HL-60 (cell line): Measurements from ENCODE around the gene CCDC24.

Experiments
- DNase-seq, 2 experiments: peaks; one replicate each; pipeline ENCODE4 v3.0.0-alpha.2; 2010 to 2020; ENCODE audit warnings: low read depth in 1 of 2, low spot score in 1 of 2
- H3K27ac ChIP-seq: fragments of 250-450 bp; sonication (Bioruptor Pico); replicated peaks from 2 replicates; pipeline ENCODE4 v1.5.1; 2020; ENCODE audit warnings: mild to moderate bottlenecking, moderate library complexity
- H3K27me3 ChIP-seq: fragments of 250-450 bp; sonication (Bioruptor Pico); 2 replicates; pipeline ENCODE4 v1.5.1; 2021; ENCODE audit warnings: mild to moderate bottlenecking, moderate library complexity; ENCODE audit not compliant: insufficient read depth, poor library complexity, severe bottlenecking
- H3K4me3 ChIP-seq: replicated peaks from 2 replicates; pipeline ENCODE4 v1.5.1; 2011; ENCODE audit warnings: mild to moderate bottlenecking, control low read depth, low read length; ENCODE audit not compliant: insufficient read depth
- GABPA ChIP-seq: IDR thresholded peaks from 2 replicates; pipeline ENCODE4 v1.6.1; 2012; ENCODE audit warnings: low read depth
- POLR2AphosphoS5 ChIP-seq: IDR thresholded peaks from 2 replicates; pipeline ENCODE4 v1.6.1; 2012; ENCODE audit warnings: low read depth
- SPI1 ChIP-seq: IDR thresholded peaks from 2 replicates; pipeline ENCODE4 v1.6.1; 2012; ENCODE audit warnings: low read depth, mild to moderate bottlenecking, borderline replicate concordance
- TF ChIP-seq, protein P1 (sequence below): IDR thresholded peaks from one replicate; pipeline ENCODE4 v1.5.1; 2011; ENCODE audit warnings: low read length, control low read depth, inconsistent platforms; ENCODE audit not compliant: insufficient read depth
- TF ChIP-seq, protein P2 (sequence below): IDR thresholded peaks from 2 replicates; pipeline ENCODE4 v1.6.1; 2012; ENCODE audit warnings: low read depth; ENCODE audit not compliant: insufficient replicate concordance

Gene CCDC24

DNA sequence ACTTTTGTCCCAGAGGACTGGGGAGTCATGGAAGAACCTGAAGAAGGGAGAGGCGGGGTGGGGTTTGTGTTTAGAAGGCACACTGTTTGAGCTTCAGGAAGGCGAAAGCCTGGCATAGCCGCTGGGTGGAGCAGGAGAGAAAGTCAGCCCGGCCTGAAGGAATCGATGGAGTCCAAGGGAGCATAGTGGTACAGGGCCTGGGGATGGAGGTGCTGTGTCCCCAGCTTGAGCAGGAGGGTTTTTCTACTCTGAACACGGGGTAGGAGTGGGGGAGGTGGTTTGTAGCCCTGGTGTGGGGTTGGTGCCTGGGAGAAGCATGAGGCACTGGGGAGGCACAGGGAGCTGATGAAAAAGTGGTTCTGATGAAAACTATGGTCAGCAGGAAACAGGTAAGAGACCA, 4.7 kb upstream of the CCDC24 start:
- Histone ChIP-seq H3K27ac (no peak overlapping the region), H3K27me3 (no peaks in the 10 kb centered on the region), H3K4me3 (no peak overlapping the region)
- TF ChIP-seq SPI1 (no peak), GABPA (no peak), POLR2AphosphoS5 (no peak)
- TF ChIP-seq, protein P1, sequence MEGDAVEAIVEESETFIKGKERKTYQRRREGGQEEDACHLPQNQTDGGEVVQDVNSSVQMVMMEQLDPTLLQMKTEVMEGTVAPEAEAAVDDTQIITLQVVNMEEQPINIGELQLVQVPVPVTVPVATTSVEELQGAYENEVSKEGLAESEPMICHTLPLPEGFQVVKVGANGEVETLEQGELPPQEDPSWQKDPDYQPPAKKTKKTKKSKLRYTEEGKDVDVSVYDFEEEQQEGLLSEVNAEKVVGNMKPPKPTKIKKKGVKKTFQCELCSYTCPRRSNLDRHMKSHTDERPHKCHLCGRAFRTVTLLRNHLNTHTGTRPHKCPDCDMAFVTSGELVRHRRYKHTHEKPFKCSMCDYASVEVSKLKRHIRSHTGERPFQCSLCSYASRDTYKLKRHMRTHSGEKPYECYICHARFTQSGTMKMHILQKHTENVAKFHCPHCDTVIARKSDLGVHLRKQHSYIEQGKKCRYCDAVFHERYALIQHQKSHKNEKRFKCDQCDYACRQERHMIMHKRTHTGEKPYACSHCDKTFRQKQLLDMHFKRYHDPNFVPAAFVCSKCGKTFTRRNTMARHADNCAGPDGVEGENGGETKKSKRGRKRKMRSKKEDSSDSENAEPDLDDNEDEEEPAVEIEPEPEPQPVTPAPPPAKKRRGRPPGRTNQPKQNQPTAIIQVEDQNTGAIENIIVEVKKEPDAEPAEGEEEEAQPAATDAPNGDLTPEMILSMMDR, result no peak
- TF ChIP-seq, protein P2, sequence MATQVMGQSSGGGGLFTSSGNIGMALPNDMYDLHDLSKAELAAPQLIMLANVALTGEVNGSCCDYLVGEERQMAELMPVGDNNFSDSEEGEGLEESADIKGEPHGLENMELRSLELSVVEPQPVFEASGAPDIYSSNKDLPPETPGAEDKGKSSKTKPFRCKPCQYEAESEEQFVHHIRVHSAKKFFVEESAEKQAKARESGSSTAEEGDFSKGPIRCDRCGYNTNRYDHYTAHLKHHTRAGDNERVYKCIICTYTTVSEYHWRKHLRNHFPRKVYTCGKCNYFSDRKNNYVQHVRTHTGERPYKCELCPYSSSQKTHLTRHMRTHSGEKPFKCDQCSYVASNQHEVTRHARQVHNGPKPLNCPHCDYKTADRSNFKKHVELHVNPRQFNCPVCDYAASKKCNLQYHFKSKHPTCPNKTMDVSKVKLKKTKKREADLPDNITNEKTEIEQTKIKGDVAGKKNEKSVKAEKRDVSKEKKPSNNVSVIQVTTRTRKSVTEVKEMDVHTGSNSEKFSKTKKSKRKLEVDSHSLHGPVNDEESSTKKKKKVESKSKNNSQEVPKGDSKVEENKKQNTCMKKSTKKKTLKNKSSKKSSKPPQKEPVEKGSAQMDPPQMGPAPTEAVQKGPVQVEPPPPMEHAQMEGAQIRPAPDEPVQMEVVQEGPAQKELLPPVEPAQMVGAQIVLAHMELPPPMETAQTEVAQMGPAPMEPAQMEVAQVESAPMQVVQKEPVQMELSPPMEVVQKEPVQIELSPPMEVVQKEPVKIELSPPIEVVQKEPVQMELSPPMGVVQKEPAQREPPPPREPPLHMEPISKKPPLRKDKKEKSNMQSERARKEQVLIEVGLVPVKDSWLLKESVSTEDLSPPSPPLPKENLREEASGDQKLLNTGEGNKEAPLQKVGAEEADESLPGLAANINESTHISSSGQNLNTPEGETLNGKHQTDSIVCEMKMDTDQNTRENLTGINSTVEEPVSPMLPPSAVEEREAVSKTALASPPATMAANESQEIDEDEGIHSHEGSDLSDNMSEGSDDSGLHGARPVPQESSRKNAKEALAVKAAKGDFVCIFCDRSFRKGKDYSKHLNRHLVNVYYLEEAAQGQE, result no peak
- DNase-seq, result no peak

DNA sequence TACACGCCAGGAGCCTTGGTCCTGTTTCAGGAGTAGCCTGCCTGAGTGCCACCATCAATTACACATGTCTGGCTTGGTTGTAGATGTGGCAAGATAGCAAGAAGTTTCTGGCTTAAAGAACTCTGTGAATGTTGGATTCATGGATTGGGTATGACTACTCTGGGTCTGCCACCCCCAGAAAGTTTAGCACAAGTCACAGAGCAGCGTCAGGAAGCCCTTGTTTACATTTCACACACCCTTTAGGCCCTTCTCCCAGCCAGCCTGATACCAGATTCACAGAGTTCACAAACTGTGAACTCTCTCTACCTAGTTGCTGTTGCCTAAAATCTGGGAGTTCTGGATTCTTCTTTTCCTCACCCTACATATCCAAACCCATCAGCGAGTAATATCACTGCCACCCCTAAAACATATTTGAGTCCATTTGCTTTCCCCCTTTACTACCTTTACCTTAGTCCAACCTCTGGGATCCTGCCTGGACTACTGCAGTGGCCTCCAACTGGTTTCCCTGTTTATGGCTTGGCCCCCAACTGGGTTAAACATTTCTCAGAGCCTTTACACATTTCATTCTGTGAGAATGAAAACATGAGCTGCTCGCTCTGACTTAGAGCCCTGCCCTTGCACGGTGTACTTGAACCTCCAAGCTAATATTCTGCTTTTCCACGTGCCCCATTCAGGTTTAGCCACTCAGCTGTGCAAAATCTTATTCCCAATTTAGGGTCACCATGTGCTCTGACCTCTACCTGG, 4.1 kb upstream of the CCDC24 start:
- TF ChIP-seq SPI1 (no peak), POLR2AphosphoS5 (no peak), GABPA (no peak)
- TF ChIP-seq, protein P2, result no peak
- TF ChIP-seq, protein P1, result no peak
- no peak for DNase-seq
- no peaks in the 10 kb centered on the region for H3K27me3 ChIP-seq
- H3K27ac ChIP-seq, result no peak overlapping the region
- no peak overlapping the region for H3K4me3 ChIP-seq

- Histone ChIP-seq H3K4me3 (peak overlapping the region; percentile 82), H3K27me3 (no peaks in the 10 kb centered on the region), H3K27ac (peak overlapping the region; percentile 37)
- DNase-seq, result no peak
- TF ChIP-seq, protein P2, result no peak
- TF ChIP-seq SPI1 (no peak), GABPA (no peak), POLR2AphosphoS5 (no peak)
- TF ChIP-seq, protein P1, result no peak
Observed at GRCh38 chr1:43990271-43991199, 864 bp upstream of the CCDC24 start.
